CD4-positive, alpha-beta T cell treated with Interleukin-17A for 4 hours (primary cell): ENCODE data around the gene P3R3URF.

ENCODE experiments used
- DNase-seq: peaks from one replicate; pipeline ENCODE4 v3.0.0-alpha.2; 2020; ENCODE audit warnings: mixed read lengths

Gene P3R3URF

GRCh38 chr1:46193285-46193684 is 17.0 kb upstream of the P3R3URF start:
- no peak for DNase-seq

DNA sequence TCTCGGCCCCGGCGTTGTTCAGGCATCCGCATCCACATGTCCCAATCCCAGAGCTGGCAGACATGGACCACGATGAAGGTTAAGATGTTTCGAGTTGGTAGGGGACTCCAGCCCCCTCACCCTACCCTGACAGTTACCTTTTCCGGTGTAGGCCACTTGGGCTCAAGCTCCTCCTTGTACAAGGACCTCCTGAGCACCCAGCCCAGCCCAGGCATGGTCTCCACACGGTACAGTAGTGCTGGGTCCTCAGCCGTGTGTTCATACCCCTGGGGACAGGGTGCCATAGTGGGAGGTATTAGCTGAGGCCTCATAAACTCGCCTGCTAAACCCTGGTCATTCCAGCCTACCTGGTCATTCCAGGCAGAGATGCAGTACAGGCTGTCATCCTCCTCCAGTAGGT is 15.9 kb upstream of the P3R3URF start:
- no peak for DNase-seq

GRCh38 chr1:46191033-46191701 is 14.9 kb upstream of the P3R3URF start:
- DNase-seq = no peak

DNA sequence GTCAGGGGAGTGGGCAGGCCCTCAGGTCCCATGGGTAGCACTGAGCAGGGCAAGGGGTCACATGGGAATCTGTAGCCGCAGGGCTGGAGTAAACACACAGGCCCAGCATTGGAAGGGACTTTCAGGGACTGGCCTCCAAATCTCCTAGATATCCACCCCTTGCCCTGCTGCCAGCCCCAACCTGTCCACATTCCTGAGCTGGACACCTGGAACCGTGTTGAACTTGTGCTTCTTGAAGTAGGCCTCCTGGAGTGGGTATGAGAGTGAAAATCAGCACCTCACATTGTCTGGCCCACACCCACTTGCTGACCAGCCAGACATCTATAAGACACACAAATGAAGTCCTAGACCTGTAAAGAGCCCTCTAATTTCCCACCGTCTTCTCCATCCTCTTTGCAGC is 14.3 kb upstream of the P3R3URF start:
- no peak for DNase-seq

GRCh38 chr1:46188295-46189030 is 12.2 kb upstream of the P3R3URF start:
- no peak for DNase-seq

DNA sequence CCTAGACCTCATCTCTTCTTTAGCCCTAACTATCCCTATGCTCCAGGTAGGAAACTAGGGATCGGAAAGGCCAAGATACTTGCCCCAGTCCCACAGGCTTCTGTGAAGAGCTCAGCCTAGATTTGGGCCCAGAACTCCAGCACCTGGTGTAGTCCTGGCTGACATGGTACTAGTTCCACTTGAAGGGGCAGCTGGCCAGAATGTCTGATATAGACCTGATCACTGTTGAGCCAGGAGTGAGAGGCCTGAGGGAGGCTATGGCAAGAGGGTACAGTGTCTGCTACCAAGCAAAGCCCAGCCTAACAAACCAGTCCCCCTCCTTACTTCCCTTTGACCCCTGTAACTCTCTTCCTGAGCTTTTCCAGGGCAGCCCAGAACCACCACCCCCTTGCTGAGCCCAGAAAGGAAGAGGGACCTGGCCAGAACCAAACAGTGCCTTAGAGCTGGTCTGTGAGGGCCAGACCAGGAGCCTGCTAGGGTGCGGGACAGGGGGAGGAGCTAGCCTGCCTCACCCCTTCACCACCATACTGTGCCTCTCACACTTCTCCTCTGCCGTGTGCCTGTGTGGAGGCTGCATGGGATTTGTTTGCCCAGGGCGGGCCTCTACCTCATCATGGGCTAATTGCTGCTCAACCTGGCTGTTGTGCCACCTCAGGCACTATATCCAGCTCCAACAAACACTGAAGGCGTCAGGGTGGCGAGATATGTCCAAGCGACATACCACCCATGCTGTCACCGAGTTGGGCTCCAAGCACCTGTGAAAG is 11.0 kb upstream of the P3R3URF start:
- no peak for DNase-seq

GRCh38 chr1:46186076-46186475 is 9.8 kb upstream of the P3R3URF start:
- DNase-seq = no peak

DNA sequence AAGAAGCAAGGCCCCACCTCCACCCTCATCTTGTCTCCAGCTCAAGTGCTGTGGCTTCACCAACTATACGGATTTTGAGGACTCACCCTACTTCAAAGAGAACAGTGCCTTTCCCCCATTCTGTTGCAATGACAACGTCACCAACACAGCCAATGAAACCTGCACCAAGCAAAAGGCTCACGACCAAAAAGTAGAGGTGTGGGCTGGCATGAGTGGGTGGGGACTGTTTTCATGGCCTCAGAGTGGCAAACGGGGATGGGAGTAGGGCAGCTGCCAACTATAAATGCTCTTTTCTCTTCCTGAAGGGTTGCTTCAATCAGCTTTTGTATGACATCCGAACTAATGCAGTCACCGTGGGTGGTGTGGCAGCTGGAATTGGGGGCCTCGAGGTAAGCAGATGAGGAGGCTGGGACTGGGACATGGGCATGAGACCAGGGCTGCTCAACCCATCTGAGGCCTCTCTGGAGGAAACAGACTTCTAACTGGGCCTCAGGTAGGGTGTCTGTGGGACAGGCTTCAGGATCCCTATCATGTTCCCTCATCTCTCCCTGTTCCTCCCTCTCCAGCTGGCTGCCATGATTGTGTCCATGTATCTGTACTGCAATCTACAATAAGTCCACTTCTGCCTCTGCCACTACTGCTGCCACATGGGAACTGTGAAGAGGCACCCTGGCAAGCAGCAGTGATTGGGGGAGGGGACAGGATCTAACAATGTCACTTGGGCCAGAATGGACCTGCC is 8.8 kb upstream of the P3R3URF start:
- no peak for DNase-seq

DNA sequence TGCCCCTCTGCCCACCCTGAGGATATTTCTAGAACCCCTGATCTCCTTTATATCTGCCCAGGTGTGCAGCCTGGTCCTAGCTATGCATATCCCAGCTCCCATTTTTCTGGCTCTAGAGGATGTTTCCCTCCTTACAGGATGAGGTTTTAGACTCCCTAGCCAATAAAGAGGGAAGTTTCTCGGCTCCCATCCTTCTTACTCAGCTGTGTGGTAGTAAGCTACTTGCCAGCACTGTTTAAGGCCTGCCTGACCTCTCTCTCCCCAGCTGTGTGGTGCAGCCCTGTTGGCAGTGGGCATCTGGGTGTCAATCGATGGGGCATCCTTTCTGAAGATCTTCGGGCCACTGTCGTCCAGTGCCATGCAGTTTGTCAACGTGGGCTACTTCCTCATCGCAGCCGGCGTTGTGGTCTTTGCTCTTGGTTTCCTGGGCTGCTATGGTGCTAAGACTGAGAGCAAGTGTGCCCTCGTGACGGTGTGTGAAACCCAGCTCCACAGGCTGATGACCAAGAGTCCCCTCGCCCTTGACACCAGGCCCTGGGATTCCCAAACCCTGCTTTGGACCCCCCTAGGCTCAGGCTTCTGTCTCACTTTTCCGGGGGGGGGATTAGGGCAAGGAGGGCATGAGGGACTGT is 7.8 kb upstream of the P3R3URF start:
- no peak for DNase-seq

GRCh38 chr1:46183079-46183847 is 7.0 kb upstream of the P3R3URF start:
- no peak for DNase-seq

DNA sequence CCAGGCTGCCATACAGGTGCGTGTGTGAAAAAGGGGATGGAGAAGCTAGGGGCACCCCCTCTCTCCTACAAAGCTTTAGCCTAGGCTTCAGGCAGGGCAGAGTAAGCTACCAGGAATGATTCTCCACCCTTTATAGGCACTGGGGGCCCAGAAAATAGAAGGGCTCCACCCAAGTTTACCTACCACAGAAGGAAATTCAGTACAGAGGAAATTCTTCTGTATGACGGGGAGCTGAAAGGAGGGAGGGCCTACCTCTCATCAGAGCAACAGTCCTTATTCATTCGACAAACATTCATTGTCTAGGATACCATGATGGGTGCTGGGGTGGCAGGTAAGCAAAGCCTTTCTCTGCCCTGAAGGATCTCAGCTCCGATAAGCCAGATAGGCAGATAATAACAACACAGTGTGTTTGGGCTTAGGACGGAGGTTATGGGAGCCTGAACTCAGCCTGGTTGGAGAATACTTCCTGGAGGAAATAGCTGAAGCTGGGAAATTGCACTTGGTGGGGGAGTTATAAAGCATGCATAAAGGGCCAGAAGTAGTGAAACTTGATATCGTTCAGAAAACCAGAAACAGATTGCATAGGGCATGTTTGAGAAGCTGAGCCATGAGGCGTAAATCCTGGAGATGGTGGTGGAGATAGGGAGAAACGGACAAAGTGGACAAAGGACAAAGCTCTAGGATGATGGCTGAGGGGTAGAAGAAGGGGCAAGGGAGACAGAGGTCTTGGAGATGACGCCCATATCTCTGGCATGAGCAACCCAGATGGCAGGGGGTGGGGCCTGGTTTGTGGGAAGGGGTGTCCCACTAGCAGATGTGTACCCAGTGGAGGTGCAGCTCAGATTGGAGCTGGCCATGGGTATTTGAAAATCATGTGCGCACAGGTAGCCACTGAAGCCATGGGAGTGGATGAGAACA is 5.3 kb upstream of the P3R3URF start:
- no peak for DNase-seq

DNA sequence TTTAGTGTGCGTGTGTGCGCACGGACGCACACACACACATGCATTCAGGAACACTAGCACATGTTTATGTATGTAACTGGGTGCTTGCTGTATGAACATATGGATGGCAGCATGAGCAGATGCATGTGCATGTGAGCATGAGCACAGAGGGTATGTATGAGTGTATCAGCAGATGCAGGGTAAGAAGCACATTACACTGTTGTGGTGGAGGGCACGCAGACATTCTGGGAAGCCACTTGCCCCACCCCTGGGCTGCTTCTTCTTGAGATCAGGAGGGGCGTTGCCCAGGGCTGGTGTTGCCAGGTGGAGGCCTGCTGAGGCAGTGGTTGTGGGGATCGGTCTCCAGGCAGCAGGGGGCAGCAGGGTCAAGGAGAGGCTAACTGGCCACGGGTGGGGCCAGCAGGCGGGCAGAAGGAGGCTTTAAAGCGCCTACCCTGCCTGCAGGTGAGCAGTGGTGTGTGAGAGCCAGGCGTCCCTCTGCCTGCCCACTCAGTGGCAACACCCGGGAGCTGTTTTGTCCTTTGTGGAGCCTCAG is 3.9 kb upstream of the P3R3URF start:
- no peak for DNase-seq

DNA sequence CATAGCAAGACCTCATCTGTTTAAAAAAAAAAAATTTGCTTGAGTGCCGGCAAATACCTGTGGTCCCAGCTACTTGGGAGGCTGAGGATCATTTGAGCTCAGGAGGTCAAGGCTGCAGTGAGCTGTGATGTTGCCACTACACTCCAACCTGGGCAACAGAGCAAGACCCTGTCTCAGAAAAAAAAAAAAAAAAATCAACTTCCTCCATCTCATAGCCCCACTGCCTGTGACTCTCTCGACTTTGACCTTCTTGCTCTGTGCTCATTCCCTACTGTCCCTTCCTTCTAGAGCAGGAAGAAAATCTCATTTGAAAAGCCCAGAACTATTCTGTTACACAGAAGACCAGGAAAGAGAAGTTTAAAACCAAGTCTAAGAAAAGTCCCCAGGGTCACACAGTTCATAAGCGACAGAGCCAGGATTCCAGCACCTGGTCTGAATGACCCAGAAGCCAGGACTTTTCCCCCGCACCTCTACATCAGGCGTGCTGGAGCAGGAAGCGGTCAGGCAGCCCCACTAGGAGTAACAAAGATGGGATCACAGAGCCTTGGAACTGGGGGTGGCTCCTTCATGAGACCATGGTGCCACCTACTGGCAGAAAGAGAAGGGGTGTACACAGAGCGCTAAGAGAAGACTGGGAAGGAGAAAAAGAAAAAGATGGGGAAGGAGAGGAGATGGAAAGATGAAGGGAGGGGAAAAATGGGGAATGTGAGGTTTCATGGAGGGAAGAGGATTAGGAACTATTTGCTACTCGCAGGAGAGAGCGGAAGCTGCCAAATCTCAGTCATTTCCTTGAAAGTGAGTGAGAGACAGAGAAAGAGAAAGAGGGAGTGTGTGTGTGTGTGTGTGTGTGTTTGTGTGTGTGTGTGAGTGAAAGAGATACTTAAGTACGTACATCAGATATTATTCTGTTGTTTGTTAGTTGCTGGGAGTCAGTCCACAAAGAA is 3.1 kb upstream of the P3R3URF start:
- peak; percentile 76 for DNase-seq

DNA sequence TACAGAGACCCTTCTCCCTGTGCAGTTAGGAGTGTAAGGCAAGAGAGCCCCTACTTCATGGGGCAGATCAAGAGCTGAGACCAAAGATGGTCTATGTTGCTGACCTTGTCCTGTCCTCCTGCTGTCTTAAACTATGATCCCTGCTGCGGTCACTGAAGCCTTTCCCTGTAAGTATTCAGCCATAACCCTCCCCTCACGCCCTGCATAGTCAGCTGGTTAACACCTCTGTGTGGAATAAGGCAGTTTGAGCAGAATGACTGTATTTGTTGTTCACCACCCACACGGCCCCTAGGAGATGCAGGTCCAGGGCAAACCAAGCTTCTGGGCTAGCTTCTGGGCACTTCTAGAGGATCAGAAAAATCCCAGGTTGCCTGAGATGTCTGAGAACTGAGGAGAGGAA is 1.0 kb downstream of the P3R3URF start:
- no peak for DNase-seq

DNA sequence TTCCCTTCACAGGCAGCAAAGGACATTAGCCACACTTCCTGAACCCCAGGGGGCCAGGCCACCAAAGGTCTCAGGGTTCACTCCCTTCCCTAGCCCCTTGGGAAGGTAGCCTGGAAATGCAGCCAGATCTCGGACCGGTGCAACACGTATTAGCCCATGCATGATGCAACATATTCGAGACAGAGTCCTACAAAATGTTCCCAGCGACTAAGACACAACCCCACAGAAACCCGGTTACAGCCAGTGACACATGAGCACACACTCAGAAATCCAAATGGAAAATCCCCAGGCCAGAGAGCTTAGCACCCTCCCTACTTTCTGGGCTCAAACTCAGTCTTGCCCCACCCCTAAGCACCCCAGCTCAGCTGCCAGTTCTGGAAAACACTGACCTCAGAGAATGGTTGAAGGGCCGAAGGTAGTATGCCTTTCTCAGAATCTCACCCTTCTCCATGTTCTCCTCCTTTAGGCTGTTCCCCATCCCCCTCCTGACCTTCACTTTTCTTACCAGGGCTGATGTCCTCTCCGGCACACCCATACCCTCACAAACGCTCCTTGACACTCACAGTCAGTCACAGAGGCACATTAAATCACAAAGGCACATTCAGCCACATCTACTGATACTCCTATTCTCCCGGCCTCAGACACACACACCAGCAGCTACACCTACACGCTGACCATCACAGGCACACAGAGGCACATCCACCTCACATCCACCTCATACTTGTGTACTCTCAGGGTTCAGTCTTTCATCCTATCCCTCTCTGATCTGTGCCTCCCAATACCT is 1.6 kb downstream of the P3R3URF start, which contains the start of gene TSPAN1:
Gene TSPAN1 (plus strand): TSS at position 640 of the 784 bp plus-strand sequence. CDS start 6,021 bp downstream, outside the sequence.
- DNase-seq = no peak

- no peak for DNase-seq
Observed at GRCh38 chr1:46173361-46173856, 2.9 kb downstream of the P3R3URF start.

DNA sequence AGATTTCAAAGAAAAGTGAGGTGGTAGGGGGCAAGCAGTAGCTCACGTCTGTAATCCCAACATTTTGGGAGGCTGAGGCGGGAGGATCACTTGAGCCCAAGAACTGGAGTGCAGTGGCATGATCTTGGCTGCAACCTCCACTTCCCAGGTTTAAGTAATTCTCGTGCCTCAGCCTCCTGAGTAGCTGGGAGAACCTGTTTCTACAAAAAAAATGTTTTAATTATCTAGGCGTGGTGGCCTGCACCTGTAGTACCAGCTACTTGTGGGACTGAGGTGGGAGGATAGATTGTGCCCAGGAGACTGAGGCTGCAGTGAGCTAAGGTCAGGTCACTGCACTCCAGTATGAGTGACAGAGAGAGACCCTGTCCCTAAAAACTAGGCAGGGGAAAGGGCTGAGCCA is 4.0 kb downstream of the P3R3URF start:
- DNase-seq = no peak

DNA sequence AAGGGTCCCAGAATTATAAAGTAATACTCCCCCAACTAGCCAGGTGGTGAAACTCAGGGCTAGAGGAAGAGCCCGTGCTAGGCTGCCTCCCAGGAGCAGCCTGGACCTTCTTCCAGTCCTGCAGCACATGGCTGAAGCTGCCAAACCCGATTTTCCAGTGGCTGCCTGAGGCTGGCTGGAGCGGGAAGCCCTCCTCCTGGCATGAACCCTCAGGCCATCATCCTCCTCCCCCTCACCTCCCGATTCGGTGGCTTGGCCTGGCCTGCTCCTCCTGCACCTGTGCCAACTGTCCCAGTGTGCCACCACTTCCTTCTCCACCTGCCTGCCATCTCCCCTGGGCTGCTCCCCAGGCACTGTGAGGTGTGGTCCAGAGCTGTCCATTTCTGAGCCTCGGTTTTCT is 4.4 kb downstream of the P3R3URF start:
- DNase-seq = no peak
